Choroid plexus epithelial cell (primary cell): ENCODE measurements around the gene SSTR3.

Experiments used
- DNase-seq: peaks from one replicate; pipeline ENCODE4 v3.0.0-alpha.2; 2010; ENCODE audit warnings: low read depth
- H3K4me3 ChIP-seq: 2 replicates; pipeline ENCODE4 v1.5.1; 2011; ENCODE audit warnings: low read depth, mild to moderate bottlenecking, control low read depth, low read length, moderate library complexity
- TF ChIP-seq, protein P1 (sequence below): conservative IDR thresholded peaks from 2 replicates; pipeline ENCODE4 v1.5.1; 2011; ENCODE audit warnings: low read depth, mild to moderate bottlenecking, control low read depth, inconsistent platforms, low read length, moderate library complexity

SSTR3 gene

DNA sequence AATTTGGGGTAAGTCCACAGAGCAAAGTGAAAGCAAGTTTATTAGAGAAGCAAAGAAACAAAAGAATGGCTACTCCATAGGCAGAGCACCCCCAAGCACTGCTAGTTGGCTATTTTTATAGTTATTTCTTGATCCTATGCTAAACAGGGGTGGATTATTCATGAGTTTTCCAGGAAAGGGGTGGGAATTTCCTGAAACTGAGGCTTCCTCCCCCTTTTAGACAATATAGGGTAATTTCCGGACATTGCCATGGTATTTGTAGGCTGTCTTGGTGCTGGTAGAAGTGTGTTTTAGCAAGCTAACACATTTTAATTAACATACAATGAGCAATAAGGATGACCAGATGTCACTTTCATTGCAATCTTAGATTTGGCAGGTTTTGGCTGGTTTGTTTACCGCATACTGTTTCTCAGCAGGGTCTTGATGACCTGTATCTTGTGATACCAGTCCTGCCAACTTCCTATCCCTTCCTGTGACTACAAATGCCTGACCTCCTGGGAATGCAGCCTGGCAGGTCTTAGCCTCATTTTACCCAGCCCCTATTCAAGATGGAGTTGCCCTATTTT, 23.3 kb downstream of the SSTR3 start:
- H3K4me3 ChIP-seq: no peak overlapping the region
- TF ChIP-seq, protein P1, sequence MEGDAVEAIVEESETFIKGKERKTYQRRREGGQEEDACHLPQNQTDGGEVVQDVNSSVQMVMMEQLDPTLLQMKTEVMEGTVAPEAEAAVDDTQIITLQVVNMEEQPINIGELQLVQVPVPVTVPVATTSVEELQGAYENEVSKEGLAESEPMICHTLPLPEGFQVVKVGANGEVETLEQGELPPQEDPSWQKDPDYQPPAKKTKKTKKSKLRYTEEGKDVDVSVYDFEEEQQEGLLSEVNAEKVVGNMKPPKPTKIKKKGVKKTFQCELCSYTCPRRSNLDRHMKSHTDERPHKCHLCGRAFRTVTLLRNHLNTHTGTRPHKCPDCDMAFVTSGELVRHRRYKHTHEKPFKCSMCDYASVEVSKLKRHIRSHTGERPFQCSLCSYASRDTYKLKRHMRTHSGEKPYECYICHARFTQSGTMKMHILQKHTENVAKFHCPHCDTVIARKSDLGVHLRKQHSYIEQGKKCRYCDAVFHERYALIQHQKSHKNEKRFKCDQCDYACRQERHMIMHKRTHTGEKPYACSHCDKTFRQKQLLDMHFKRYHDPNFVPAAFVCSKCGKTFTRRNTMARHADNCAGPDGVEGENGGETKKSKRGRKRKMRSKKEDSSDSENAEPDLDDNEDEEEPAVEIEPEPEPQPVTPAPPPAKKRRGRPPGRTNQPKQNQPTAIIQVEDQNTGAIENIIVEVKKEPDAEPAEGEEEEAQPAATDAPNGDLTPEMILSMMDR: no peak
- no peak for DNase-seq

DNA sequence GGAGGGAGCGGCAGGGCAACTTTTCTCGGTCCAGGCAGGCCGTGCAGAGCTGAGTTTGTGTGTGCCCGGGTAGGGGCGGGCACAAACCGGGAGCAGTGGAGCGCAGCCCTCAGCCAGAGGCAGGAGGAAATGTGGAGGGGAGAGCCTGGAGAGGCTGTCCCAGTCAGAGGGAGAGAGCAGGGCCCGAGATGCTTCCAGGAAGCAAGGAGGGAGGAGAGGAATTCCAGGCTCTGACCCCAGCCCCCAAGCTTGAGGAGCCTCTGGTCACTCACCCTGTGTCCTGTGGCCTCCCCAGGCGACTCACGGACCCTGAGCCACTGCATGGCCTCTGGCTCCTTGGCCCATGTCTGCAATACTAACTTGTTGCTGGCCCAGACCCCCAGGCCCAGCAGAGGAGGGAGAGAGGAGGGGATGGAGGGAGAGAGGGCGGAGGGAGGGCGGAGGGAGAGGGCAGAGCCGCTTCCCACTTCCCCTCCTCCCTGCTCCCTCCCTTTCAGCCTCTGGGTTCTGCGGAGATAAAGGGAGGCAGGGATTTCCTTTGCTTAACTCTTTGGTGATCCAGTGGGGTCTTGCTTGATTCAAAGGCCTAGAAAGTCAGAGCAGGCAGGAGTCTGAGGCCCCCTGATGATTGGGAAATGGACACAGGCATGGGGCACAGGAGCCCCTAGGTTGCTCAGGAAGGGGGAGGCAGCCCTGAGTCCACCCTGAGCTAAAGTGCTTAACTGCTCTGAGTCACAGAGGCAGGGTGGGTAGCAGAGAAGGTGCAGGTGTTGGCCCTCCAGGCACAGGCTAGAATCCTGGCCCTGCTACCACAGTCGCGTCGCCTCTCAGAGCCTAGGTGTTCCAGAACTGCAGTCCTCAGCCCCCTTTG, 24.2 kb downstream of the SSTR3 start, which contains the start of gene C1QTNF6:
TSS of gene C1QTNF6 (minus strand) at position 357 of the 871 bp plus-strand sequence. CDS start at position 323, 34 bp downstream.
- DNase-seq: no peak
- TF ChIP-seq, protein P1: no peak
- peak within 1 kb of the TSS; percentile 49 for H3K4me3 ChIP-seq

DNA sequence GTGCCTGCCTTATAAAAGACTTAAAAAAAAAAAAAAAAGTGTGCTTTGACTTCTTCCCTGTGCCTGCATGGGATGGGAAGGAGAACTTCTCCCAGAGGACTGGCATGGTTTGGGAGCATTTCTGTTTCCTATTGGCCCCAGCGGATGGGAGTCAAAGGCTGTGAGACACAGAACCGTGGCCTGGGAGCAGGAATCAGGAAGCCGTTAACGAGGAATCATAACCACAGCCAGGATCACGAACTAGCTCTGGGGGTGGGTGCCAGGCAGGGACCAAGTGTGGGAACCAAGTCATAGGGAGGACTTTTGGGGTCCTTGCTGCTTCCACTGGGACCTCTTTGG, 24.8 kb downstream of the SSTR3 start:
- peak overlapping the region; percentile 49 for H3K4me3 ChIP-seq
- no peak for DNase-seq
- TF ChIP-seq, protein P1: no peak

DNA sequence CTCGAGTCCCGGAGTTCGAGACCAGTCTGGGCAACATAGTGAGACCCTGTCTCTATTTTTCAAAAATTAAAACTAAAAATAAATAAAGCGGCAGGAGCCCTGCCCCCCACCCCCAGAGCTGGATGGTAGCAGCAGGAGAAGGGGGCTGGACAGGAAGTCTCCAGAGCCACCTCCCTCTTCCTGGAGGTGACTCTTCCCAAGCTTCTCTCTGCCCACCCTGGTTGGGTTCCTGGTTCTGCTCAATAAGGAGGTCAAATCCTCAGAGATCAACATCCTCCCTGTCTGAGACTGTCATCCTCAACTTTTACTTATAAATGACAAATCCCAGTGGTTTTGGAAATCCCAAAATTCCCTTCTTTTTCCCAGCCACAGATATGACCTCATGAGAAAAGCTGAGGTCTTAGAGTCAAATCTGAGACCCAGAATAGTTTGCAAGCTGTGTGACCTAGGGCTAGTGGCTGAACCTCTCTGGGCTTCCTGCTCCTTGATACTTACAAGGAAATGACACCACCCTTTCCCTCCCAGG, 25.2 kb downstream of the SSTR3 start:
- DNase-seq: no peak
- H3K4me3 ChIP-seq: peak overlapping the region; percentile 23
- TF ChIP-seq, protein P1: no peak

DNA sequence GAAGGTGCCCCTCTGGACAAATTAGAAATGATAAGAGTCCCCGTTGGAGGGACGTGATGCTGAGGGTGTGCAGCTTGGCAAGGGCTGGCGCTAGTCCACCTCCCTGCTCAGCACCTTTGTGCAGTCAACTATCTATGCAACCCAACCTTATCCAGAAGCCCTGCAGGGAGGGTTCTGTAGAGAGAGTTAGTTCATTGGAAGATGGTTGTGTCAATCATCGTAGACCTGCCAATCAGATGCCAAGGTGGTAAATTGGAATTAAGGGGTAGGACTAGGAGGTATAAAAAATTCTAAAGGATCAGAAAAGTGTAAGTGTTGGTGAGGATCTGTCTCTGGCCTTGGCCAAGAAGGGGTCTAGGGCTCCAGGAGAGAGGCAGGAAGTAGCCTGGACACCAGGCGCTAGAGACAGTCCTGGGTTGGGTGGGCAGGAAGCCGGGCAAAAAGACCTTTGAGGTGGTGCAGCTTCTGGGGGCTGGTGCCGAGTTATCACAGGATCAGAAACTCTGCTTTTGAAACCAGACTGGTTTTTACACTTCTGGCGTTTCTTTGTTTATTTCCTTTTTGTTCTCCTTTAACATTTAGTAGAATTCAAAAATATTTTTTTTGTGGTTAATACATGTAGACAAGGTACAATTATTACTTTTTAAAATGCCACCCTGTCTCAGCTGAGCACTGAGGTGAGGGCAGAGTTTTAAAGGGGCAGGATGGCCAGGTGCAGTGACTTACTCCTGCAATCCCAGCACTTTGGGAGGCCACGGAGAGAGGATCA, 25.9 kb downstream of the SSTR3 start:
- H3K4me3 ChIP-seq: no peak overlapping the region
- peak; percentile 96 for DNase-seq
- TF ChIP-seq, protein P1: no peak

DNA sequence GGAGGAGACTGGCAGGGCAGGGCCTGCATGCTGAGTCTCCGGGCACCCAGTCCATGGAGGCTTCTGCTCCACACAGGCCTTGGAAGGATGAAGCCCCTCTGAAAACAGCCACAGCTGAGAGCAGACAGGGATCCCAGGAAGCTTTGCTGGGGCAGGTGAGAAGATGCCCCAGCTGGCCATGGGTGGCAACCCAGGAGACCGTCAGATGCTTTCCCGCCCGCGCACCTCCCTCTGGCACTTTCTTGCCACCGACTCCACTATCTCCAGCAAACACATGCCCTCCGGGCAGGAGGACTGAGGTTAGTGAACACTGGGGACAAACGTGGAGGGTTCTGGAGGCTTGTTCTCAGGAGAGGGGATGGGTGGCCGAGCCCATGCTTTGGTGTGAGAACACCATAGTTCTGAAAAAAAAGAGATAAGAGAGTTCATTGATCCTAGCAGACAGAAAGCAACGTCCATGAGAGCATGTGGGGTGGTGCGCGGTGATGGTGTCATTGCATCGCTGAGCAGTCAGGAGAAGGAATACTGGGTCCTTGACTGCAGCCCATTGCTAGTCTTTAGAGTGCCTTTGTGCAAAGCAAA, 26.5 kb downstream of the SSTR3 start:
- DNase-seq: no peak
- TF ChIP-seq, protein P1: no peak
- no peak overlapping the region for H3K4me3 ChIP-seq
